Measurements from ENCODE around the gene TRAK1.

TRAK1 gene

DNA sequence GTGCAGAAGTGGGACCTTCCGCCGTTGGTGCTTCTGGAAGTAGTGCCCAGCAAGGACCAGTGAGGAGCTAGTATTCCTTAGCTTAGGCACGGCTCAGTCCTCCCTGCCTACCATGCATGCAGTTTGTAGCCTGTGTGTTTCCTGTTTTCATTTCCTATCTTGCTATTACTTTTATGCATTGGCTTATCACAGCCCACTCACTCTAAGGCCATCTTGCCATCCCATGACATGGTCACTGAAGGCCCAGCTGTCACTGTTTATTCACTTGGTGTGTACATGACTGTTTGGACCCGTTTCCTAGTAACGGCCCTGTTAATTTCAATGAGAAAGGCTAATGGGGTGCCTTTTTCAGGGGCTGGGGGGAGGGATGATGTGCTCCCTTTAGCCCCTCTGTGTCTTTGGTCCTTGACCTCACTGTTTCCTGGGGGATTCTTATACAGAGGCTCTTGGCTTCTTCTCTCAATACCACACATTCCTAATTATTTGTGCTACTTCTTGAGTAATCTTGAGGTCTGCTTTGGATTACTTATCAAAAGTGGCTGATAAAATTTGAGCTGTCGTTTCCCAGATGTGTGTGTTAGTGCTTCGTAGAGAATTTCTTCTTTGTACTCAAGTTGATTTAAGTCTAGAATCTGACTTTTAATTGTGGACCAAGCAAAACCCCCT, 24.5 kb upstream of the TRAK1 start:
- no peak overlapping the region for H3K9ac ChIP-seq
- TF ChIP-seq, protein P1, sequence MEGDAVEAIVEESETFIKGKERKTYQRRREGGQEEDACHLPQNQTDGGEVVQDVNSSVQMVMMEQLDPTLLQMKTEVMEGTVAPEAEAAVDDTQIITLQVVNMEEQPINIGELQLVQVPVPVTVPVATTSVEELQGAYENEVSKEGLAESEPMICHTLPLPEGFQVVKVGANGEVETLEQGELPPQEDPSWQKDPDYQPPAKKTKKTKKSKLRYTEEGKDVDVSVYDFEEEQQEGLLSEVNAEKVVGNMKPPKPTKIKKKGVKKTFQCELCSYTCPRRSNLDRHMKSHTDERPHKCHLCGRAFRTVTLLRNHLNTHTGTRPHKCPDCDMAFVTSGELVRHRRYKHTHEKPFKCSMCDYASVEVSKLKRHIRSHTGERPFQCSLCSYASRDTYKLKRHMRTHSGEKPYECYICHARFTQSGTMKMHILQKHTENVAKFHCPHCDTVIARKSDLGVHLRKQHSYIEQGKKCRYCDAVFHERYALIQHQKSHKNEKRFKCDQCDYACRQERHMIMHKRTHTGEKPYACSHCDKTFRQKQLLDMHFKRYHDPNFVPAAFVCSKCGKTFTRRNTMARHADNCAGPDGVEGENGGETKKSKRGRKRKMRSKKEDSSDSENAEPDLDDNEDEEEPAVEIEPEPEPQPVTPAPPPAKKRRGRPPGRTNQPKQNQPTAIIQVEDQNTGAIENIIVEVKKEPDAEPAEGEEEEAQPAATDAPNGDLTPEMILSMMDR (IDR thresholded peaks at IDR 0.05): no peak

DNA sequence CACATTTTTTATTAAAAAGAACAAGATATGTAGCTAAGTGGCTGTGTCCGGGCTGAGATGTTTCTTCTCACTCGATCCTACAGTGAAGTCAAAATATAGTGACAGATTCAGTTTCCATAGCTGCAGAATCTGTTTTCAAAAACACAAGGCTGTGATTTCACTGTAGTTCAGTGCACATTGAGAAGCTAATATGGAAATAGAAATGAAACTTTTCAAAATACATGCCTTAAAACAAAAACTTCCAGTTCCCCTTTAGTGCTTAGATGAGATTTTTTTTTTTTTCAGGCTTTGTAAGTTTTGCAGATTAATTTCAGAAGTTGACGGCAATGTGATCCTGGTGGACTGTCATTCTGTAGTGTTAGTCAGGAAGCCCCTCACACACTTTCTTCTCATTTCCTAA, 23.8 kb upstream of the TRAK1 start:
- Histone ChIP-seq H2AFZ (no peak overlapping the region), H3K4me1 (peaks cover 6% of the 10 kb centered on the region), H3K27me3 (ENCODE audit: control insufficient read depth, insufficient read depth, low read length) (no peaks in the 10 kb centered on the region), H3K27ac (peak overlapping the region; percentile 30), H3K4me2 (ENCODE audit: low read length) (no peak overlapping the region), H3K79me2 (peaks cover 37% of the 10 kb centered on the region), H3K36me3 (ENCODE audit: control insufficient read depth, insufficient read depth, low read length) (no peaks in the 10 kb centered on the region), H3K4me3 (ENCODE audit: low read depth, low read length) (no peak overlapping the region), H3K9me3 (ENCODE audit: control insufficient read depth, low read length) (no peaks in the 10 kb centered on the region), H3K9ac (no peak overlapping the region)
- TF ChIP-seq, protein P1 (IDR thresholded peaks at IDR 0.05): no peak

More for the DNA sequence above, 24.5 kb upstream of the TRAK1 start:
- Histone ChIP-seq H3K9me3 (ENCODE audit: control insufficient read depth, low read length) (no peaks in the 10 kb centered on the region), H3K36me3 (ENCODE audit: control insufficient read depth, insufficient read depth, low read length) (no peaks in the 10 kb centered on the region), H3K4me2 (ENCODE audit: low read length) (no peak overlapping the region), H3K27me3 (ENCODE audit: control insufficient read depth, insufficient read depth, low read length) (no peaks in the 10 kb centered on the region), H3K4me1 (peaks cover 7% of the 10 kb centered on the region), H3K27ac (peak overlapping the region; percentile 30), H3K4me3 (ENCODE audit: low read depth, low read length) (no peak overlapping the region), H2AFZ (no peak overlapping the region), H3K79me2 (peaks cover 37% of the 10 kb centered on the region)

DNA sequence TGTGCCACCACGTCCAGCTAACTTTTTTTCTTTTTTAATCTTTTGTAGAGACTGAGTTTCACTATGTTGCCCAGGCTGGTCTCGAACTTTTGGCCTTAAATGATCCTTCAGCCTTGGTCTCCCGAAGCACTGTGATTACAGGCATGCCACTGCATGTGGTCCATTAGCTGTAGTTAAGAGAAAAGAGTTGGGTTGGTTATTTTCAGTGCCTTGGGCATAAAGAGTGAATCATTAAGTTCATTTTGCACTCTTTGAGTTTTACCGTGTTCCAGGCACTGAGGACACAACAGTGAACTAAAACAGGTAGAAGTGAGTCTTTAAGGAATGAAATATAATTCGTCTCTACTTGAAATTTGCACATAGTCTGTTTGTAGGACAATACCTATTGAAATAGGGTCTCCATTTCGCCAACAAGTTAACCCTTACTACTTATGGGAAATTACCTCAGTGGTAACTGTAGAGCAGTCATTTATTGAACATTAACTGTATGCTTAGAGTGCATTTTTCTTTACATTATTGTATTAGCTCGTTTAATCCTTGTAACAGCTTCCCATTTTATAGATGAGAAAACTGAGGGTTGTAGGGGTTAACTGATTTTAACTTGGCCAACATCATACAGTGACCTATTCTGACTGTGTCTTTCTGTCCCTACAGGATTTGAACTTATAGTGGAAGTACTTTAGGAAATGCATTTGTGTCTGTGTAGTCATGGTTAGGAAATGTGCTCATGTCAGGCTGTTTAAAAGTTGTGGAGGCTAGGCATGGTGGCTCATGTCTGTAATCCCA, 22.7 kb upstream of the TRAK1 start:
- no peak overlapping the region for H3K9ac ChIP-seq
- H3K4me1 ChIP-seq: peaks cover 15% of the 10 kb centered on the region

DNA sequence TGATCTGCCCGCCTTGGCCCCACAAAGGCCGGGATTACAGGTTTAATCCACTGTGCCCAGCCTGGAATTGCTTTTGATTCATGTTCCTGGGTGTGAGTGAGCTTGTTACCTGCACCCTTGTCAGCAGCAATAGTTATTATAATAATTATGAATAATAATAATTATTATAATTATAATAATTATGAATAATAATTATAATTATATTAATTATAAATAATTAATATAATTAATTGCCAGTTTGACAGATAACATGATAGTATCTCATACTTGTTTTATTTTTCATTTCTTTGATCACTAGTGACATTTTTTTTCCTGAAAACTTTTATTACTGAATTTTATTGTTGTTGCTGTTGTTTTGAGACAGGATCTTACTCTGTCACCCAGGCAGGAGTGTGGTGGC, 21.1 kb upstream of the TRAK1 start:
- no peaks in the 10 kb centered on the region for H3K9me3 ChIP-seq (ENCODE audit: control insufficient read depth, low read length)
- H3K9ac ChIP-seq: no peak overlapping the region
- H2AFZ ChIP-seq: no peak overlapping the region
- TF ChIP-seq, protein P1 (IDR thresholded peaks at IDR 0.05): no peak
- peaks cover 34% of the 10 kb centered on the region for H3K79me2 ChIP-seq
- no peaks in the 10 kb centered on the region for H3K27me3 ChIP-seq (ENCODE audit: control insufficient read depth, insufficient read depth, low read length)
- H3K4me3 ChIP-seq (ENCODE audit: low read depth, low read length): no peak overlapping the region
- H3K27ac ChIP-seq: no peak overlapping the region
- H3K4me1 ChIP-seq: peaks cover 15% of the 10 kb centered on the region
- H3K4me2 ChIP-seq (ENCODE audit: low read length): no peak overlapping the region
- H3K36me3 ChIP-seq (ENCODE audit: control insufficient read depth, insufficient read depth, low read length): no peaks in the 10 kb centered on the region

More for the DNA sequence above, 22.7 kb upstream of the TRAK1 start:
- no peak overlapping the region for H2AFZ ChIP-seq
- H3K9me3 ChIP-seq (ENCODE audit: control insufficient read depth, low read length): no peaks in the 10 kb centered on the region
- H3K79me2 ChIP-seq: peaks cover 34% of the 10 kb centered on the region
- no peaks in the 10 kb centered on the region for H3K36me3 ChIP-seq (ENCODE audit: control insufficient read depth, insufficient read depth, low read length)
- no peak overlapping the region for H3K4me3 ChIP-seq (ENCODE audit: low read depth, low read length)
- TF ChIP-seq, protein P1 (IDR thresholded peaks at IDR 0.05): no peak
- no peak overlapping the region for H3K4me2 ChIP-seq (ENCODE audit: low read length)
- H3K27ac ChIP-seq: no peak overlapping the region
- H3K27me3 ChIP-seq (ENCODE audit: control insufficient read depth, insufficient read depth, low read length): no peaks in the 10 kb centered on the region

All from parathyroid adenoma (tissue), 2 donors.